Measurements from ENCODE around the gene ABCC9.

DNA sequence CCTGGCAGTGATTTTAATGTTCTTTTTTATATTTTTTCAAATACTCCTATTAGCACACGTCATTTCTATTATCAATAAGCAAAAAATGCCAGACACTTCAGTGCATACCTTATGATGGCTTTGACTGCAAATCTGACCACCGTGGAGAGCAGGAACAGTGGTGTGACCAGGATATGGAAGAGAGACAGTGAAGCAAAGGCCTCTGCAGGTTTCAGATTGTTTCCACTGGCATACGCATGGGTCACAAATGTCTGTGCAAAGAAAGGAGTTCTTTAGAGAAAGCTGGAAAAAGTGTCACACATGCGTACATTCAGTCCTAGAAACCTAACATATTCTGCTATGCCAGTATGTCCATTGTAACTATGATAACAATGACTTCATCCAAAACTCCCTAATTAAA, 47.3 kb downstream of the ABCC9 start:
- no peak for TF ChIP-seq EZH2 (IDR thresholded peaks at IDR 0.05)
- TF ChIP-seq POLR2AphosphoS5 (IDR thresholded peaks at IDR 0.05; ENCODE audit: borderline replicate concordance, low read depth, low read length) = no peak
- TF ChIP-seq FOXP2 (optimal IDR thresholded peaks at IDR 0.05; ENCODE audit: control extremely low read depth, extremely low read length, insufficient read depth) = no peak
